ENCODE data around the gene TACR1.

The TACR1 gene

GRCh38 chr2:75030218-75031009, 168.9 kb downstream of the TACR1 start:
- DNase-seq (ENCODE audit: insufficient read length, low spot score), result no peak
- no peak for FAIRE-seq
- no peak for TF ChIP-seq POLR2A (IDR thresholded peaks at IDR 0.05; ENCODE audit: low read depth, low read length)

GRCh38 chr2:75027886-75028285, 171.4 kb downstream of the TACR1 start:
- FAIRE-seq, result no peak
- no peak for TF ChIP-seq POLR2A (IDR thresholded peaks at IDR 0.05; ENCODE audit: low read depth, low read length)
- DNase-seq (ENCODE audit: insufficient read length, low spot score), result no peak

DNA sequence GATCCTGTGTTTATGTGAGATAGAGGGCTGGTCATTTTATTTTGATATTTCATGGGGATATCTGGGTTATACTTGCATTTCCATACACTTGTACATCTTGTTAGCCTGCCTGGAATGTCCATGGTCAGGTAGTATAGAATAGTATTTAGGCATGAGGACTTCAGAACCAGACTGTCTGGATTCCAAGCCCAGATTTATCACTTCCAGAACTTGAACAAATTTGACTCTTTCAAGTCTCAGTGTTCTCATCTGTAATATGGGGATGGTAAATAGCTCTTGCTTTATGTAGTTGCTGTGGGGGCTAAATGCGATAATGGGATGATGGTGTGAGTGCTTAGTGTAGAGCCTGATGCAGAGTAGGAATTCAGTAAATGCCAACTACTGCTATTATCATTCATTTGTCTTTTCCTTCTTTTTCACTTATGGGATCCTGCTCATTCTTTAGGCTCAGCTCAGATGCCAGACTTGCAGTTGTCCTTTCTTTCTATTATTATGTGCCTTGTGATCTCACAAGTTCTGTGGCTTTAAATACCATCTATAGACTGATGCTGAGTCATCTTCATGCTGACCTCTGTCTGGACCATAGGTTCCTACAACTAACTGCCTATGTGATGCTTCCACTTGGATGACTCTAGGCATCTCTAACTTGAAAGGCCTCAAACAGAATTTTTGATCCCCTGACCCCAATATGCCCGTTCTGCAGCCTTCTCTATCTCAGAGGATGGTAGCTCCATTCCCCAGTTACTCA, 173.5 kb downstream of the TACR1 start:
- no peak for FAIRE-seq
- no peak for DNase-seq (ENCODE audit: insufficient read length, low spot score)
- no peak for TF ChIP-seq POLR2A (IDR thresholded peaks at IDR 0.05; ENCODE audit: low read depth, low read length)

DNA sequence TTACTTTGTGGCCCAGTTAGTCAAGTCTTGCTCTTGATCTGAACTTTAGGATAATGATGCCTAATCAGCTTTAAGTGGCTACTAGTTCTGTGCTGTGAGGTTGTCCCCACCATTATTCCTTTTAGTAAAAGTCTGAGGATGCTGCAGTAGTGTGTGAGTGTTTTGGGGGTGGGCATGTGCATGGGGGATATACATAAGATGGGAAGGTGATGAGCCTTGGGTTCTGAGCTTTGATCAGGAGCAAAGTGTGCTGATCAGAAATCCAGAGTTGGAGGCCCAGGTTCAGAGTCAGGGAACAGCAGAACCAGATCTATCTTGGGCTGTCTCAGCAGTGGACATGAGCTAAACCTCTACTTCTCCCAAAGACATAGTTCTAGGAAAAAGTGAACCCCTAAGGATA, 174.1 kb downstream of the TACR1 start:
- no peak for FAIRE-seq

GRCh38 chr2:75023666-75024455, 175.5 kb downstream of the TACR1 start:
- no peak for DNase-seq (ENCODE audit: insufficient read length, low spot score)

More for the DNA sequence above, 174.1 kb downstream of the TACR1 start:
- TF ChIP-seq POLR2A (IDR thresholded peaks at IDR 0.05; ENCODE audit: low read depth, low read length), result no peak
- DNase-seq (ENCODE audit: insufficient read length, low spot score), result no peak

DNA sequence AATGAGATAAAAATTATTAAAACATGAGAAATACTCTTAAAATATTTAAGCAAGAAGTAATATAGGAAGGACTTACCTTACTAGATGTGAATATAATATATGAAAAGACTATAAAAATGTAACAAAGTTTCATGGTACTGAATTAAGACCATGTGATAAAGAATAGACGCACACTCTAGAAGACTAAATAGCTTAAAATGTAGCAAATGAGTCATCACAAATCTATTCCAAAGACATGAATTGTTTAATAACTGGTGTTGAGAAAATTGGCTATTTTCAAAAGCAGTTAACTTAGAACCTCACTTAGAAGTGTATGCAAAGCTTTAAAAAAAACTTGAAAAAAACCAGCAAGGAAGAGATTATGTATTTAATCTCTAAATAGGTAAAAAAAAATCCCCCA, 176.8 kb downstream of the TACR1 start:
- no peak for DNase-seq (ENCODE audit: insufficient read length, low spot score)
- TF ChIP-seq POLR2A (IDR thresholded peaks at IDR 0.05; ENCODE audit: low read depth, low read length), result no peak
- FAIRE-seq, result no peak

More at GRCh38 chr2:75023666-75024455, 175.5 kb downstream of the TACR1 start:
- no peak for FAIRE-seq
- no peak for TF ChIP-seq POLR2A (IDR thresholded peaks at IDR 0.05; ENCODE audit: low read depth, low read length)

- no peak for TF ChIP-seq POLR2A (IDR thresholded peaks at IDR 0.05; ENCODE audit: low read depth, low read length)
- no peak for FAIRE-seq
- no peak for DNase-seq (ENCODE audit: insufficient read length, low spot score)
These were observed 177.6 kb downstream of the TACR1 start for GRCh38 chr2:75021672-75022071.

DNA sequence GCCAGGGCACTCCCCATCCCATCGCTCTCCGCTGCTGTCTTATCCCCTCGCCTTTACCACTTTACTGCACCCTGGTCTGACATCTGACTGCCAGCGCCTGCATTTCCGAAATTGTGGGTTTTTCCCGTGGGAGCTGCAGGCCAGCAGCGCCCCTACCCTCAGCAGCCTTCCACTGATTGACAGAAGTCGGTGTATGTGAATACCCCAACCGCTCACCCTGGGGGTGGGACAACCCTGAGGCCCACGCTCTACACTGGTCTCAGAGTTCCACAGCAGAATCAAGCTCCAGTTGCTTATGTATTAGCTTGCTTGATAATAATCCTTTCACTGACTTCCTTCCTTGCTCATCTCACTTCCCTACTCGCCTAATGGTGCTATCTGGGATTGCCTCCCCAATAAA, 178.8 kb downstream of the TACR1 start:
- FAIRE-seq, result no peak
- no peak for DNase-seq (ENCODE audit: insufficient read length, low spot score)
- no peak for TF ChIP-seq POLR2A (IDR thresholded peaks at IDR 0.05; ENCODE audit: low read depth, low read length)

GRCh38 chr2:75019790-75020189, 179.5 kb downstream of the TACR1 start:
- FAIRE-seq, result no peak
- no peak for TF ChIP-seq POLR2A (IDR thresholded peaks at IDR 0.05; ENCODE audit: low read depth, low read length)
- DNase-seq (ENCODE audit: insufficient read length, low spot score), result no peak

- TF ChIP-seq POLR2A (IDR thresholded peaks at IDR 0.05; ENCODE audit: low read depth, low read length), result no peak
- no peak for DNase-seq (ENCODE audit: insufficient read length, low spot score)
- FAIRE-seq, result no peak
These were observed 181.2 kb downstream of the TACR1 start for GRCh38 chr2:75018162-75018561.

- no peak for FAIRE-seq
- no peak for TF ChIP-seq POLR2A (IDR thresholded peaks at IDR 0.05; ENCODE audit: low read depth, low read length)
These were observed 187.2 kb downstream of the TACR1 start for GRCh38 chr2:75012080-75012479.

DNA sequence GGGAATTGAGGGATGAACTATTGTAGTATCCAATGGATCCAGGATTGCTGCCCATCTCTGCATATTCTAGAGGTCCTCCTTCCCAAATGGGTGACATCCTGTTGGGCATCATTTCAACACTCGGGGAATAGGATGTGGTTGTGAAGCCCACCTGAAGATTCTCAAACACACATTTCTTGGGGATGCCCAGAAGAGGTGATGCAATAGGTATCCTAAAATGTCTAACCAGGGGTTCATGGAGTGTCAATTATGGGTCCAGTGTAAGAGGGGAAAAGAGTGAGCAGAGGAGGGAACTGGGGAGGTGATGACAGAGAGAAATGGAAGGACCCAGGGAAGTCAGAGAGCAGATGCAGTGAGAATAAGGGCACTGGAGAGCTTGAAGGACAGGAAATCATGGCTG, 188.7 kb downstream of the TACR1 start:
- DNase-seq (ENCODE audit: insufficient read length, low spot score) (no peak), FAIRE-seq (no peak)
- TF ChIP-seq POLR2A (IDR thresholded peaks at IDR 0.05; ENCODE audit: low read depth, low read length), result no peak

More at GRCh38 chr2:75012080-75012479, 187.2 kb downstream of the TACR1 start:
- DNase-seq (ENCODE audit: insufficient read length, low spot score), result no peak

- FAIRE-seq, result no peak
- DNase-seq (ENCODE audit: insufficient read length, low spot score), result no peak
These were observed 191.5 kb downstream of the TACR1 start for GRCh38 chr2:75007819-75008218.

DNA sequence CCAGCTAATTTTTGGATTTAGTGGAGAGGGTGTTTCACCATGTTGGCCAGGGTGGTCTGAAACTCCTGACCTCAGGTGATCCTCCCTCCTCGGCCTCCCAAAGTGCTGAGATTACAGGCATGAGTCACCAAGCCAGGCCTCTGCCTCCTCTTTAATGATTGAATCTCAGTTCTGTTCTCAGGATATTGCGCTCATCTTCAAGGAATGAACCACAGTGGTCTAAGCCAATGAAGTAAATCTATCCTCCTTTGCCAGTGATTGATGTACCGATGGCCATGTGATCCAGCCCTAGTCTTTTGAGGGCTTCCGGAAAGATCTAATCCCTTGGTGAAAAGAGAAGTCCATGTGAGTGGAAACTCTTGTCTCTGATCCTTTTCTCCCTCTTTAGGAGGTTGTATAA, 192.3 kb downstream of the TACR1 start:
- FAIRE-seq (no peak), DNase-seq (ENCODE audit: insufficient read length, low spot score) (no peak)
- TF ChIP-seq POLR2A (IDR thresholded peaks at IDR 0.05; ENCODE audit: low read depth, low read length), result no peak

More at GRCh38 chr2:75007819-75008218, 191.5 kb downstream of the TACR1 start:
- TF ChIP-seq POLR2A (IDR thresholded peaks at IDR 0.05; ENCODE audit: low read depth, low read length), result no peak

All from H54 (cell line).